ENCODE measurements around the gene C1orf21. TPM values are rescaled to one million over a fixed set of nuclear protein-coding genes. Genes with fewer than 3 reads are reported as not detected.

Gene C1orf21
- total RNA-seq, 6 experiments from 2014 or later: 4.3 to 29.2 (median 13.1) TPM

GRCh38 chr1:184487531-184488193 lies 100.8 kb downstream of the C1orf21 start:
- Histone ChIP-seq H3K27ac (no peak overlapping the region), H3K4me1 (peaks cover 0 to 36% (median 9%) of the 10 kb centered on the region in 4 donors), H3K27me3 (no peaks in the 10 kb centered on the region), H3K36me3 (no peaks in the 10 kb centered on the region), H3K9me3 (no peaks in the 10 kb centered on the region), H3K4me3 (no peak overlapping the region)
- 83% methylated on average over 5 of the region's 5 CpGs for WGBS (ENCODE audit: insufficient coverage, low coverage, low lambda C conversion rate, missing lambda C conversion rate)
- no peak for TF ChIP-seq POLR2A (IDR thresholded peaks at IDR 0.05)
- no peak for TF ChIP-seq CTCF (IDR thresholded peaks at IDR 0.05)
- no peak for ATAC-seq
- intact Hi-C loops (cut with DNase I): no loop called here
- no peak for DNase-seq

GRCh38 chr1:184489908-184490307 lies 103.1 kb downstream of the C1orf21 start:
- Histone ChIP-seq H3K4me3 (no peak overlapping the region), H3K27me3 (no peaks in the 10 kb centered on the region), H3K4me1 (peaks cover 0 to 37% (median 15%) of the 10 kb centered on the region in 4 donors), H3K27ac (no peak overlapping the region), H3K36me3 (no peaks in the 10 kb centered on the region), H3K9me3 (no peaks in the 10 kb centered on the region)
- 100% methylated on average over 2 of the region's 3 CpGs for WGBS (ENCODE audit: insufficient coverage, low coverage, low lambda C conversion rate, missing lambda C conversion rate)
- ATAC-seq: no peak
- DNase-seq: no peak
- intact Hi-C loops (cut with DNase I): no loop called here
- TF ChIP-seq CTCF (IDR thresholded peaks at IDR 0.05) (no peak), POLR2A (IDR thresholded peaks at IDR 0.05) (no peak)

DNA sequence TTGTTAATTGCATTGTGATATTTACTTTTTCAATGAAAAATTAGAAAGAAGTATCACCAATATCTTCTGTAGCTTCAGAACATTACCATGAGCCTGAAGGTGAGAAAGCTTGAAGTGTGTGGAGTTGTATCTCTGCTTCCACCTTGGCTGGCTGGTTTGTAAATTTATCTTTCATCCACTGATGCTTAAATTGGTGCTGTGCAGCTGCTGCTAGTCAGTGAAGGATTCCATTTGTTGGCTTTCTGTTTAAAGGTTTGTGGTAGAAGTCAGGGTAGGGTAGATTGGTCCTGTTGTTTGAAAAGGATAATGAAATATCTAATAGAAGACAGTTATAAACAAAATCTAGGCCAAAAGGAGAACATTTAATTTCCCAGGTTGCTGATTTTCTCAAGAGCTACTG lies 105.7 kb downstream of the C1orf21 start:
- Histone ChIP-seq H3K9me3 (no peaks in the 10 kb centered on the region), H3K4me3 (no peak overlapping the region), H3K36me3 (no peaks in the 10 kb centered on the region), H3K4me1 (peaks cover 0 to 37% (median 15%) of the 10 kb centered on the region in 4 donors), H3K27me3 (no peaks in the 10 kb centered on the region), H3K27ac (peak overlapping the region; percentile 79 to 85 (median 82))
- DNase-seq (no peak), ATAC-seq (peak in 1 of 4 donors; percentile 6)
- intact Hi-C loops (cut with DNase I): no loop called here
- no peak for TF ChIP-seq POLR2A (IDR thresholded peaks at IDR 0.05)
- TF ChIP-seq CTCF (IDR thresholded peaks at IDR 0.05): no peak

- no peak overlapping the region for H3K4me3 ChIP-seq
- H3K27ac ChIP-seq: peak overlapping the region in 1 of 3 donors; percentile 85
- DNase-seq: peak in 1 of 3 donors; percentile 34
Measured at GRCh38 chr1:184493987-184494388, 107.2 kb downstream of the C1orf21 start.

More at GRCh38 chr1:184493987-184494388, 107.2 kb downstream of the C1orf21 start:
- intact Hi-C loops (cut with DNase I): no loop called here
- WGBS (ENCODE audit: insufficient coverage, low coverage, low lambda C conversion rate, missing lambda C conversion rate): 71% methylated on average over 1 of the region's 1 CpG
- ATAC-seq: peak; percentile 51 to 71 (median 62)
- Histone ChIP-seq H3K36me3 (no peaks in the 10 kb centered on the region), H3K4me1 (peaks cover 0 to 37% (median 15%) of the 10 kb centered on the region in 4 donors), H3K9me3 (no peaks in the 10 kb centered on the region), H3K27me3 (no peaks in the 10 kb centered on the region)
- TF ChIP-seq CTCF (IDR thresholded peaks at IDR 0.05) (no peak), POLR2A (IDR thresholded peaks at IDR 0.05) (no peak)
